ENCODE results near the gene SERPINE2.

DNA sequence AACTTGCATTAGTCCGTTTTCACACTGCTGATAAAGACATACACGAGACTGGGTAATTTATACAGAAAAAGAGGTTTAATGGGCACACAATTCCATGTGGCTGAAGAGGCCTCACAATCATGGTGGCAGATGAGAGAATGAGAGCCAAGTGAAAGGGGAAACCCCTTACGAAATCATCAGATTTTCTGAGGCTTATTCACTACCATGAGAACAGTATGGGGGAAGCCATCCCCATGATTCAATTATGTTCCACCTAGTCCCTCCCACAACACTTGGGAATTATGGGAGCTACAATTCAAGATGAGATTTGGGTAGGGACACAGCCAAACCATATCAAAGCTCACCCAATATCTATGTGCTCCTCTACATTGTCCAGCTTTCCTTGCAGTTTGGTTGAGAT lies 16.0 kb upstream of the SERPINE2 start:
- TF ChIP-seq EP300 (IDR thresholded peaks at IDR 0.05) (no peak), CTCF (IDR thresholded peaks at IDR 0.05) (no peak)

All from sigmoid colon (tissue), 4 donors.